ENCODE results near the gene KCNJ5.

KCNJ5 gene

DNA sequence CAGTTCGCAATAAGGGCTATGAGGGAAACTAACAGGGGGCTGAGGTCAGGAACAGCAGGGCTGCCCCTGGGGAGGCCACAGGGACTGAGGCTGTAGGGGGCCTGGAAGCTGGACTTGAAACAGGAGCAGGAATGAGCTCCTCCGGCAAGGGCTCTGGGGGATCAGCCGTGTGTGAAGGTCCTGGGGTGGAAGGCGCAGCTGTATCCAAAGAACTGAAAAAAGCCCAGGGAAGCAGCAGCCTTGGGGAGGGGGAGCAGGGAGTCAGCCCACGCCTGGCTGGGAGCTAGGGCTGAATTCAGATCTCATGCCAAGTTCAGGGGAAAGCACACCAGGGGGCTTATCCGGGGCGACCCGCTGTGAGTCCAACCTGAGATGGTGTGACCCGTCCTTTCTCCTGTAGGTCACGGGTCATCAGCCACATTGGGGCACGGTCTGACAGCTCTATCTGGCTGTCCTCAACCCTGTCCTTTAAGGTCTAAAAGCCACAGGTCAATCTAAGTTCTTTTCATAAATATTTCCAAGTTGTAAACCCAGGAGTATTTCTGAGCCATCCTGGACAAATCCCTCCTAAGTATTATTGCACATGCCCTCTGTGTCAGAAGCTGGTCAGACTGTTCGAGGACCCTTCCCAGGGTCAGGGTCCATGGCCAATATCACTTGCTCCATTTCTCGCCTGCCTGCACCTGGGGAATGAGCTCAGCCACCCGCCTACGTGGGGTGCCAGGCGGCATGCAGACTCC lies 33.5 kb downstream of the KCNJ5 start:
- H3K27ac ChIP-seq (ENCODE audit: low read depth, low read length) = no peak overlapping the region
- TF ChIP-seq, protein P1, sequence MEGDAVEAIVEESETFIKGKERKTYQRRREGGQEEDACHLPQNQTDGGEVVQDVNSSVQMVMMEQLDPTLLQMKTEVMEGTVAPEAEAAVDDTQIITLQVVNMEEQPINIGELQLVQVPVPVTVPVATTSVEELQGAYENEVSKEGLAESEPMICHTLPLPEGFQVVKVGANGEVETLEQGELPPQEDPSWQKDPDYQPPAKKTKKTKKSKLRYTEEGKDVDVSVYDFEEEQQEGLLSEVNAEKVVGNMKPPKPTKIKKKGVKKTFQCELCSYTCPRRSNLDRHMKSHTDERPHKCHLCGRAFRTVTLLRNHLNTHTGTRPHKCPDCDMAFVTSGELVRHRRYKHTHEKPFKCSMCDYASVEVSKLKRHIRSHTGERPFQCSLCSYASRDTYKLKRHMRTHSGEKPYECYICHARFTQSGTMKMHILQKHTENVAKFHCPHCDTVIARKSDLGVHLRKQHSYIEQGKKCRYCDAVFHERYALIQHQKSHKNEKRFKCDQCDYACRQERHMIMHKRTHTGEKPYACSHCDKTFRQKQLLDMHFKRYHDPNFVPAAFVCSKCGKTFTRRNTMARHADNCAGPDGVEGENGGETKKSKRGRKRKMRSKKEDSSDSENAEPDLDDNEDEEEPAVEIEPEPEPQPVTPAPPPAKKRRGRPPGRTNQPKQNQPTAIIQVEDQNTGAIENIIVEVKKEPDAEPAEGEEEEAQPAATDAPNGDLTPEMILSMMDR (IDR thresholded peaks at IDR 0.05; ENCODE audit: low read depth, low read length, poor library complexity, severe bottlenecking) = no peak
- H3K9me3 ChIP-seq (ENCODE audit: control insufficient read depth, insufficient read depth, low read length) = no peaks in the 10 kb centered on the region
- no peaks in the 10 kb centered on the region for H3K36me3 ChIP-seq (ENCODE audit: control insufficient read depth, low read length)
- H3F3A ChIP-seq (ENCODE audit: control insufficient read depth, insufficient read depth) = no peaks in the 10 kb centered on the region
- H3K4me3 ChIP-seq (ENCODE audit: low read length) = no peak overlapping the region
- no peaks in the 10 kb centered on the region for H4K20me1 ChIP-seq (ENCODE audit: control insufficient read depth, insufficient read depth, low read depth, low read length)
- H3K79me2 ChIP-seq (ENCODE audit: control insufficient read depth, low read length) = no peaks in the 10 kb centered on the region
- no peaks in the 10 kb centered on the region for H3K9me2 ChIP-seq (replicated peaks; ENCODE audit: control insufficient read depth, low read length)
- peaks cover 13% of the 10 kb centered on the region; the same call in 1 of the 2 replicates for H3K27me3 ChIP-seq (ENCODE audit: control insufficient read depth, low read length)
- H3K4me2 ChIP-seq (ENCODE audit: low read length) = no peak overlapping the region
- H3K4me1 ChIP-seq (ENCODE audit: control insufficient read depth, low read length) = no peaks in the 10 kb centered on the region

DNA sequence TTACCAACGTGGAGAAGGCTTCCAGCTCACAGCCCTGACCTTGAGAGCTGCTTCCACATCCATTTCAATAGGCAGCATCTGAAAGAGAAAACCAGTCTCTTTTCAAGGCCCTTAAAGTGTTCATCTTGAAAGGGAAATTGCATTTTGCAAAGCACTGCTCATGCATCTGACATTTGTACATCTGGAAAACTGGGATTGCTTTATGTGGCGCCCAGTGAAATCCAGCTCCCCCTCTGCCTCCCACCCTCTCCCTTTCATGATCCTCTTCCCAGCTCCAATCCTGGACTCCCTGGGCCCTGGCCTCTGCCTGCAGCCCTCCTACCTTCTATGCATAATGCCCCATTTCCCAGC lies 34.1 kb downstream of the KCNJ5 start:
- H3K79me2 ChIP-seq (ENCODE audit: control insufficient read depth, low read length) = no peaks in the 10 kb centered on the region
- no peaks in the 10 kb centered on the region for H3K9me2 ChIP-seq (replicated peaks; ENCODE audit: control insufficient read depth, low read length)
- H3K4me3 ChIP-seq (ENCODE audit: low read length) = no peak overlapping the region
- H3K27ac ChIP-seq (ENCODE audit: low read depth, low read length) = no peak overlapping the region
- H4K20me1 ChIP-seq (ENCODE audit: control insufficient read depth, insufficient read depth, low read depth, low read length) = no peaks in the 10 kb centered on the region
- no peaks in the 10 kb centered on the region for H3K9me3 ChIP-seq (ENCODE audit: control insufficient read depth, insufficient read depth, low read length)
- H3K36me3 ChIP-seq (ENCODE audit: control insufficient read depth, low read length) = no peaks in the 10 kb centered on the region
- H3K27me3 ChIP-seq (ENCODE audit: control insufficient read depth, low read length) = peaks cover 13% of the 10 kb centered on the region; the same call in 1 of the 2 replicates
- TF ChIP-seq, protein P1 (IDR thresholded peaks at IDR 0.05; ENCODE audit: low read depth, low read length, poor library complexity, severe bottlenecking) = no peak
- no peak for TF ChIP-seq EZH2phosphoT487 (IDR thresholded peaks at IDR 0.05; ENCODE audit: borderline replicate concordance, low read length)
- H3K4me2 ChIP-seq (ENCODE audit: low read length) = no peak overlapping the region
- H3K4me1 ChIP-seq (ENCODE audit: control insufficient read depth, low read length) = no peaks in the 10 kb centered on the region
- H3F3A ChIP-seq (ENCODE audit: control insufficient read depth, insufficient read depth) = no peaks in the 10 kb centered on the region

DNA sequence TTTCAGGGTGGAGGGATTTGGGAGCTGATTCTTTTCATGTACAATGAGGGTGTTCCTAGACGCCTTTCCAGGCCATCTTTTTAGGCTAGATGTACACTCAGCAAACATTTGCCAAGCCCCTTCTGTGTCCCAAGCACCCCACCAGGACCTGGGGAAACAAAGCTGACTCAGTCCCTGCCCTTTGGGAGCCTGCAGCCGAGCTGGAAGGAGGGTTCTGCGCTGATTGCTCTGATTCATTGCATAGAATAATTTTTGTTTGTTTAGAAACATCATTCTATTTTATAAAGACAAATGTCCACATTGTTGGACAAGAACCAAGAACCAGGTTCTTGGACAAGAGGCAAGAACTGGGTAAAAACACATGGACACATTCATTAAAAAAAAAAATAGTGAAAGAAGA lies 34.8 kb downstream of the KCNJ5 start:
- H3K9me2 ChIP-seq (replicated peaks; ENCODE audit: control insufficient read depth, low read length) = no peaks in the 10 kb centered on the region
- no peak overlapping the region for H3K4me3 ChIP-seq (ENCODE audit: low read length)
- no peak overlapping the region for H3K27ac ChIP-seq (ENCODE audit: low read depth, low read length)
- TF ChIP-seq, protein P1 (IDR thresholded peaks at IDR 0.05; ENCODE audit: low read depth, low read length, poor library complexity, severe bottlenecking) = no peak
- TF ChIP-seq EZH2phosphoT487 (IDR thresholded peaks at IDR 0.05; ENCODE audit: borderline replicate concordance, low read length) = no peak
- no peak overlapping the region for H3K4me2 ChIP-seq (ENCODE audit: low read length)
- H3K79me2 ChIP-seq (ENCODE audit: control insufficient read depth, low read length) = no peaks in the 10 kb centered on the region
- no peaks in the 10 kb centered on the region for H3K9me3 ChIP-seq (ENCODE audit: control insufficient read depth, insufficient read depth, low read length)
- H3K4me1 ChIP-seq (ENCODE audit: control insufficient read depth, low read length) = no peaks in the 10 kb centered on the region
- H3F3A ChIP-seq (ENCODE audit: control insufficient read depth, insufficient read depth) = no peaks in the 10 kb centered on the region
- H3K27me3 ChIP-seq (ENCODE audit: control insufficient read depth, low read length) = peaks cover 13% of the 10 kb centered on the region; the same call in 1 of the 2 replicates
- no peaks in the 10 kb centered on the region for H4K20me1 ChIP-seq (ENCODE audit: control insufficient read depth, insufficient read depth, low read depth, low read length)
- H3K36me3 ChIP-seq (ENCODE audit: control insufficient read depth, low read length) = no peaks in the 10 kb centered on the region

All from DOHH2 (cell line).